Measurements from ENCODE around the gene LARGE2.

- TF ChIP-seq SIN3A (IDR thresholded peaks at IDR 0.05; ENCODE audit: borderline replicate concordance, insufficient read depth, low read length) (no peak), TAF1 (IDR thresholded peaks at IDR 0.05; ENCODE audit: borderline replicate concordance, insufficient read depth, low read length) (no peak)
Observed at GRCh38 chr11:45906096-45906682, 16.3 kb upstream of the LARGE2 start.

All from PFSK-1 (cell line).